ENCODE data around the gene COPZ2.
"Not testable (repeated sequence)": the region's sequence is repeated elsewhere in the genome, so short reads cannot be mapped to it uniquely, and the experiment has no call there.

COPZ2 gene

GRCh38 chr17:48045316-48046001 is 7.9 kb upstream of the COPZ2 start:
- H3K4me3 ChIP-seq (ENCODE audit: low read depth, low read length) = no peak overlapping the region
- no peak for TF ChIP-seq CTCF (IDR thresholded peaks at IDR 0.05; ENCODE audit: low read depth, low read length, missing control alignments)
- no peak for DNase-seq (ENCODE audit: low read depth)

- H3K4me3 ChIP-seq (ENCODE audit: low read depth, low read length) = no peak overlapping the region
- no peak for DNase-seq (ENCODE audit: low read depth)
- no peak for TF ChIP-seq CTCF (IDR thresholded peaks at IDR 0.05; ENCODE audit: low read depth, low read length, missing control alignments)
Measured at GRCh38 chr17:48044851-48045250, 7.3 kb upstream of the COPZ2 start.

- no peak for DNase-seq (ENCODE audit: low read depth)
- TF ChIP-seq CTCF (IDR thresholded peaks at IDR 0.05; ENCODE audit: low read depth, low read length, missing control alignments) = no peak
- no peak overlapping the region for H3K4me3 ChIP-seq (ENCODE audit: low read depth, low read length)
Measured at GRCh38 chr17:48043176-48043575, 5.6 kb upstream of the COPZ2 start.

GRCh38 chr17:48038687-48039086 is 1.1 kb upstream of the COPZ2 start:
- H3K4me3 ChIP-seq (ENCODE audit: low read depth, low read length) = no peak overlapping the region
- TF ChIP-seq CTCF (IDR thresholded peaks at IDR 0.05; ENCODE audit: low read depth, low read length, missing control alignments) = no peak
- no peak for DNase-seq (ENCODE audit: low read depth)

- H3K4me3 ChIP-seq (ENCODE audit: low read depth, low read length) = no peak overlapping the region; the same call in 1 of the 2 replicates
- TF ChIP-seq CTCF (IDR thresholded peaks at IDR 0.05; ENCODE audit: low read depth, low read length, missing control alignments) = no peak
- no peak for DNase-seq (ENCODE audit: low read depth)
Measured at GRCh38 chr17:48037838-48038323, 284 bp upstream of the COPZ2 start.

GRCh38 chr17:48036693-48037035 is 933 bp downstream of the COPZ2 start:
- no peak for DNase-seq (ENCODE audit: low read depth)
- no peak for TF ChIP-seq CTCF (IDR thresholded peaks at IDR 0.05; ENCODE audit: low read depth, low read length, missing control alignments)
- no peak overlapping the region for H3K4me3 ChIP-seq (ENCODE audit: low read depth, low read length)

GRCh38 chr17:48034734-48035133 is 2.9 kb downstream of the COPZ2 start:
- not testable (repeated sequence) for DNase-seq (ENCODE audit: low read depth); H3K4me3 ChIP-seq (ENCODE audit: low read depth, low read length)
